Esophagus squamous epithelium (tissue), 5 donors: ENCODE data around the gene CCBE1. TPM values are rescaled to one million over a fixed set of nuclear protein-coding genes. Genes with fewer than 3 reads are reported as not detected.

ENCODE experiments used
- DNase-seq: peaks from one replicate; lab custom pipeline; 2025; lab: John Stamatoyannopoulos, UW
- H3K27ac ChIP-seq, 4 donors: fragments of 200-600 bp; sonication (generic); one replicate each; pipeline ENCODE4 v1.5.1; 2016 to 2019; ENCODE audit warnings: mild to moderate bottlenecking in 1 of 4
- H3K27me3 ChIP-seq, 4 donors: fragments of 200-600 bp; sonication (generic); 1 replicate in 3 of 4; 2 replicates in 1 of 4; pipeline versions ENCODE4 v1.5.1 to v1.6.0; 2017 to 2021; ENCODE audit warnings: antibody characterized with exemption in 1 of 4
- H3K36me3 ChIP-seq, 3 donors: fragments of 200-600 bp; sonication (generic); one replicate each; pipeline ENCODE4 v1.5.1; 2016 to 2019
- H3K4me1 ChIP-seq, 3 donors: fragments of 200-600 bp; sonication (generic); one replicate each; pipeline ENCODE4 v1.5.1; 2017 to 2019
- H3K4me3 ChIP-seq, 4 donors: fragments of 200-600 bp; sonication (generic); 1 replicate in 3 of 4; 2 replicates in 1 of 4; pipeline ENCODE4 v1.5.1; 2016 to 2019; ENCODE audit warnings: mild to moderate bottlenecking in 2 of 4, moderate library complexity in 1 of 4
- H3K9me3 ChIP-seq, 3 donors: fragments of 200-600 bp; sonication (generic); one replicate each; pipeline ENCODE4 v1.5.1; 2016 to 2019
- CTCF ChIP-seq, 6 experiments: fragments of 450-650 bp in 4 of 6; fragments of 200-600 bp in 2 of 6; sonication (generic) in 2 of 6; IDR thresholded peaks; one replicate each; pipeline ENCODE4 v1.5.1; 2016 to 2019; ENCODE audit warnings: antibody characterized with exemption in 6 of 6, mild to moderate bottlenecking in 4 of 6, moderate library complexity in 4 of 6
- POLR2A ChIP-seq, 4 donors: fragments of 450-650 bp; IDR thresholded peaks; one replicate each; pipeline ENCODE4 v1.6.1; 2017; ENCODE audit warnings: antibody characterized with exemption in 4 of 4, mild to moderate bottlenecking in 4 of 4, moderate library complexity in 3 of 4
- WGBS, 2 donors: methylation state at CpG; one replicate each; pipeline ENCODE4 v1.1.5; 2018; 5-methylcytosine and 5-hydroxymethylcytosine counted together
- intact Hi-C: fragments of 100-400 bp; cut with DNase I; formaldehyde crosslinking; loops from one replicate; pipeline ENCODE4 v1.15.0; 2022
- total RNA-seq, 4 donors: library from RNA; depleted of rRNA; stranded (reverse); fragments of >200 nt; gene quantifications; one replicate each; pipeline ENCODE4 v1.1.0, GENCODE V29; 2016
- donor health status: DM: yes; HTN: yes; CAD: no.

The CCBE1 gene
- total RNA-seq, 4 donors from 2014 or later = 0.34 to 4.6 (median 1.3) TPM

- no peaks in the 10 kb centered on the region for H3K36me3 ChIP-seq
- TF ChIP-seq POLR2A (IDR thresholded peaks at IDR 0.05) (no peak), CTCF (IDR thresholded peaks at IDR 0.05) (no peak)
- WGBS, 2 donors = 87 to 91% methylated on average over 4 of the region's 4 CpGs
- no peaks in the 10 kb centered on the region for H3K9me3 ChIP-seq
- peaks cover 0 to 13% (median 0%) of the 10 kb centered on the region in 3 donors for H3K4me1 ChIP-seq
- no peak overlapping the region for H3K27ac ChIP-seq
- no peak for DNase-seq
- intact Hi-C loops = no loop called here
- no peak overlapping the region for H3K4me3 ChIP-seq
- H3K27me3 ChIP-seq = peaks cover 0 to 4% (median 0%) of the 10 kb centered on the region in 4 donors
Observed at GRCh38 chr18:59492756-59493421, 204.3 kb downstream of the CCBE1 start.

GRCh38 chr18:59488899-59489298 is 208.3 kb downstream of the CCBE1 start:
- Histone ChIP-seq H3K27me3 (peaks cover 0 to 1% (median 0%) of the 10 kb centered on the region in 4 donors), H3K9me3 (no peaks in the 10 kb centered on the region), H3K4me1 (peaks cover 0 to 10% (median 0%) of the 10 kb centered on the region in 3 donors), H3K27ac (no peak overlapping the region), H3K36me3 (no peaks in the 10 kb centered on the region), H3K4me3 (no peak overlapping the region)
- DNase-seq = no peak
- intact Hi-C loops = no loop called here
- 78 to 93% methylated on average over 2 of the region's 2 CpGs for WGBS, 2 donors
- TF ChIP-seq CTCF (IDR thresholded peaks at IDR 0.05) (no peak), POLR2A (IDR thresholded peaks at IDR 0.05) (no peak)

GRCh38 chr18:59485382-59485781 is 211.8 kb downstream of the CCBE1 start:
- no peak for DNase-seq
- 69 to 96% methylated on average over 2 to 5 of the region's 5 CpGs for WGBS, 2 donors
- Histone ChIP-seq H3K4me3 (no peak overlapping the region), H3K9me3 (no peaks in the 10 kb centered on the region), H3K27ac (no peak overlapping the region), H3K36me3 (no peaks in the 10 kb centered on the region), H3K4me1 (peaks cover 0 to 10% (median 0%) of the 10 kb centered on the region in 3 donors), H3K27me3 (no peaks in the 10 kb centered on the region)
- TF ChIP-seq CTCF (IDR thresholded peaks at IDR 0.05) = no peak
- no peak for TF ChIP-seq POLR2A (IDR thresholded peaks at IDR 0.05)
- intact Hi-C loops = no loop called here

- Histone ChIP-seq H3K27ac (no peak overlapping the region), H3K4me1 (peaks cover 0 to 10% (median 0%) of the 10 kb centered on the region in 3 donors), H3K9me3 (no peaks in the 10 kb centered on the region), H3K36me3 (no peaks in the 10 kb centered on the region), H3K4me3 (no peak overlapping the region), H3K27me3 (no peaks in the 10 kb centered on the region)
- no peak for DNase-seq
- TF ChIP-seq POLR2A (IDR thresholded peaks at IDR 0.05) = no peak
- TF ChIP-seq CTCF (IDR thresholded peaks at IDR 0.05) = no peak
- intact Hi-C loops = no loop called here
- 18 to 27% methylated on average over 8 of the region's 8 CpGs for WGBS, 2 donors
Observed at GRCh38 chr18:59484561-59485328, 212.5 kb downstream of the CCBE1 start.

GRCh38 chr18:59484131-59484530 is 213.1 kb downstream of the CCBE1 start:
- WGBS, 2 donors = 56 to 68% methylated on average over 4 of the region's 4 CpGs
- Histone ChIP-seq H3K9me3 (no peaks in the 10 kb centered on the region), H3K27me3 (no peaks in the 10 kb centered on the region), H3K4me1 (peaks cover 0 to 10% (median 0%) of the 10 kb centered on the region in 3 donors), H3K36me3 (no peaks in the 10 kb centered on the region), H3K27ac (no peak overlapping the region), H3K4me3 (no peak overlapping the region)
- DNase-seq = no peak
- intact Hi-C loops = no loop called here
- TF ChIP-seq POLR2A (IDR thresholded peaks at IDR 0.05) (no peak), CTCF (IDR thresholded peaks at IDR 0.05) (no peak)
